Right lobe of liver (tissue), 6 donors: ENCODE results near the gene MRPS15. TPM values are rescaled to one million over a fixed set of nuclear protein-coding genes. Genes with fewer than 3 reads are reported as not detected.

Experiments
- ATAC-seq, 4 donors: fragments of 200-7000 bp; cut with Tn5 transposase; one replicate each; pipeline ENCODE4 v1.9.1; 2020; ENCODE audit warnings: mild to moderate bottlenecking in 4 of 4, moderate library complexity in 4 of 4
- DNase-seq, 3 donors: peaks; one replicate each; pipeline ENCODE4 v3.0.0-alpha.2; 2020
- H3K27ac ChIP-seq, 3 donors: fragments of 200-600 bp; one replicate each; pipeline ENCODE4 v1.8.0; 2022
- H3K27me3 ChIP-seq, 2 donors: fragments of 200-600 bp; one replicate each; pipeline ENCODE4 v1.8.0; 2022
- H3K36me3 ChIP-seq, 4 donors: fragments of 200-600 bp; sonication (generic) in 1 of 4; one replicate each; pipeline versions ENCODE4 v1.5.1 to v1.8.0; 2017 to 2022; ENCODE audit warnings: control low read depth in 1 of 4
- H3K4me1 ChIP-seq, 4 donors: fragments of 200-600 bp; sonication (generic) in 1 of 4; one replicate each; pipeline versions ENCODE4 v1.5.1 to v1.8.0; 2017 to 2022; ENCODE audit warnings: control low read depth in 1 of 4
- H3K4me3 ChIP-seq, 3 donors: fragments of 200-600 bp; one replicate each; pipeline ENCODE4 v1.8.0; 2022
- H3K9me3 ChIP-seq, 4 donors: fragments of 200-600 bp; sonication (generic) in 1 of 4; one replicate each; pipeline versions ENCODE4 v1.5.1 to v1.8.0; 2017 to 2022; ENCODE audit warnings: control low read depth in 1 of 4
- POLR2A ChIP-seq: fragments of 450-650 bp; IDR thresholded peaks from one replicate; pipeline ENCODE4 v1.6.1; 2017; ENCODE audit warnings: antibody characterized with exemption, mild to moderate bottlenecking
- WGBS: methylation state at CpG from one replicate; pipeline ENCODE4 v1.1.6; 2018; ENCODE audit warnings: low coverage, low lambda C conversion rate; ENCODE audit not compliant: insufficient coverage; ENCODE audit errors: missing lambda C conversion rate; 5-methylcytosine and 5-hydroxymethylcytosine counted together
- intact Hi-C, 2 donors: fragments of 100-400 bp; cut with DNase I; formaldehyde crosslinking; loops; one replicate each; pipeline versions ENCODE4 v1.11.2 to v1.14.1; 2022
- total RNA-seq, 6 experiments: library from RNA; depleted of rRNA in 2 of 6; stranded (reverse); fragments of >200 nt in 2 of 6; fragmentation: NEBNext Ultra II Directional in 3 of 6; extraction: Animal tissue kit (Norgen Biotek cat#: 25700) in 3 of 6; gene quantifications; one replicate each; pipeline versions ENCODE4 v1.1.0 to v1.2.4, GENCODE V29; 2016 to 2023
- TF ChIP-seq, protein P1 (sequence below), 4 donors: fragments of 200-600 bp in 3 of 4; fragments of 450-650 bp in 1 of 4; IDR thresholded peaks; one replicate each; pipeline versions ENCODE4 v1.5.1 to v1.8.0; 2016 to 2022; ENCODE audit warnings: antibody characterized with exemption in 4 of 4, mild to moderate bottlenecking in 2 of 4
- donor health status: DM: no; HTN: yes; CAD: no.
- donor health status: DM: no; HTN: no; CAD: no.
- donor health status: DM: no; HTN: no; CAD: no.
- donor health status: DM: no; HTN: yes; CAD: no.
- donor health status: DM: no; HTN: yes; CAD: no.

Gene MRPS15
- total RNA-seq, 6 experiments from 2014 or later, result 44.9 to 63.6 (median 55.1) TPM

DNA sequence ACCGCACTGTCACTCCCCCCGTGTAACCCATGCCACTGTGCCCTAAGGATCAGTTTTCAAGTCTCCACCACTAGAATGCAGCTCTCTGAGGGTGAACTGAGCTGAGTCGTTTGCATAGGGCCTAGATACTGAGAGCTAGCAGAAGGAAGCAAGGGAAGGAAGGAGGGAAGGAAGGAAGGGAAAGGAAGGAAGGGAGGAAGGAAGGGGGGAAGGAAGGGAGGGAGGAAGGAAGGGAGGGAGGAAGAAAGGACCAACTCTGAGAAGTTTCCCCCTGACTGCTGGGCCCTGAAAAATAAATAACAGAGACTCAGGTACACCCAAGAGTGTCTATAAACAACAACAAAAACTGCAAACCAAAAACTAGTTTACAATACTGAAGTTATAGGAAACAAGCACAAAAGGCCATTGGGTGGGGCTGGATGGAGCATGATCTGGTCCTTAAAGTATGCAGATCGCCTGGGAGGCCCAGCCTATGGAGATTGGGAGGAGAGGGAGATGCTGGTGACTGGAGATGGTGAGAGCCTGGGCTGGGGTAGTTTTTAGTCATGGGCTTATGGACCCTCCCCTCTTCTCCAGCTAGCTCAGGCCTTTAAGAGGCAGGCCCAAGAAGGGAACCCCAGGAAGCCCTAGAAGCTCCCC lies 1.7 kb upstream of the MRPS15 start:
- WGBS, result 79% methylated on average over 4 of the region's 4 CpGs
- Histone ChIP-seq H3K27me3 (no peaks in the 10 kb centered on the region), H3K4me3 (no peak overlapping the region), H3K27ac (no peak overlapping the region), H3K36me3 (peaks cover 0 to 5% (median 0%) of the 10 kb centered on the region in 4 donors), H3K4me1 (peaks cover 0 to 6% (median 3%) of the 10 kb centered on the region in 4 donors), H3K9me3 (no peaks in the 10 kb centered on the region)
- DNase-seq, result no peak
- intact Hi-C loops, result no loop called here
- ATAC-seq, result no peak
- TF ChIP-seq, protein P1, sequence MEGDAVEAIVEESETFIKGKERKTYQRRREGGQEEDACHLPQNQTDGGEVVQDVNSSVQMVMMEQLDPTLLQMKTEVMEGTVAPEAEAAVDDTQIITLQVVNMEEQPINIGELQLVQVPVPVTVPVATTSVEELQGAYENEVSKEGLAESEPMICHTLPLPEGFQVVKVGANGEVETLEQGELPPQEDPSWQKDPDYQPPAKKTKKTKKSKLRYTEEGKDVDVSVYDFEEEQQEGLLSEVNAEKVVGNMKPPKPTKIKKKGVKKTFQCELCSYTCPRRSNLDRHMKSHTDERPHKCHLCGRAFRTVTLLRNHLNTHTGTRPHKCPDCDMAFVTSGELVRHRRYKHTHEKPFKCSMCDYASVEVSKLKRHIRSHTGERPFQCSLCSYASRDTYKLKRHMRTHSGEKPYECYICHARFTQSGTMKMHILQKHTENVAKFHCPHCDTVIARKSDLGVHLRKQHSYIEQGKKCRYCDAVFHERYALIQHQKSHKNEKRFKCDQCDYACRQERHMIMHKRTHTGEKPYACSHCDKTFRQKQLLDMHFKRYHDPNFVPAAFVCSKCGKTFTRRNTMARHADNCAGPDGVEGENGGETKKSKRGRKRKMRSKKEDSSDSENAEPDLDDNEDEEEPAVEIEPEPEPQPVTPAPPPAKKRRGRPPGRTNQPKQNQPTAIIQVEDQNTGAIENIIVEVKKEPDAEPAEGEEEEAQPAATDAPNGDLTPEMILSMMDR (IDR thresholded peaks at IDR 0.05), result no peak
- TF ChIP-seq POLR2A, result no peak

DNA sequence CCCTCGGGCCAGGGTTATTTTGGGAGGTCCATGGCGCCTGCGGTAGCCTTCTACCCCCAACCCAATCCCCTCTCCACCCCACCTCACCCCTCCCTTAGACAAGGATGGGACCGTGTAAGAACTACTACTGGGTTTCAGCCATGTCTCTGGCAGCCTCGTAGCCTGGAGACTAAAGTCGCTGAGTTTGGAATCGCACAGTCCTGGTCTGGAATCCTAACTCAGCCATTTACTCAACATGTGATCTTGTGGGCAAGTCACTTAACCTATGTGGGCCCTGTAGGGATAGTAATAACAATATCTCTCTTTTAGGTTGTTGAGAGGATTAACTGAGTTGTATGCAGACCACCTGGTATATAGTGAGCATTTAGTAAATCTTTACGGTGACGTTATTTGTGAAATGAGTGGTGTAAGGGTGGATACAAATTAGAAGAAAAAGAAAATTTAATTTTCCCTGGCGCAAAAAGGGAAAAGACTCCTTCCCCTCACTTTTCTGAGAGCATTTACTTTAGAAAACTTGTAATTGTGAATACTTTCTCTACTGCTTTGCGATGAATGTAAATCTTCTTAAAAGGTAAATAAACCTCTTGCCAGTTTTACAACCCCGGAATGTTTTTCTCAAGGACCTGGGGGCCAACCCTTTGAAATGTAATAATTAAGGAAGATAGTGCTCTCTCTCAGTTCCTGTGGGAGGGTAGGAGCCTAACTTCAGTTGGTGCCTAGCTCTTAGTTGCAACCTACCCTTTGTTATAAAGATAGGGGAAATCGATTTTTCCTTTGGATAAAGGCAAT lies 615 bp upstream of the MRPS15 start:
- Histone ChIP-seq H3K27me3 (no peaks in the 10 kb centered on the region), H3K4me3 (peak overlapping the region; percentile 79 to 97 (median 84)), H3K4me1 (peaks cover 0 to 6% (median 3%) of the 10 kb centered on the region in 4 donors), H3K36me3 (peaks cover 0 to 15% (median 0%) of the 10 kb centered on the region in 4 donors), H3K9me3 (no peaks in the 10 kb centered on the region), H3K27ac (peak overlapping the region; percentile 90 to 94 (median 93))
- intact Hi-C loops, result no loop called here
- no peak for DNase-seq
- WGBS, result 33% methylated on average over 10 of the region's 13 CpGs
- TF ChIP-seq POLR2A, result no peak
- TF ChIP-seq, protein P1 (IDR thresholded peaks at IDR 0.05), result no peak
- peak; percentile 43 to 65 (median 53) for ATAC-seq

DNA sequence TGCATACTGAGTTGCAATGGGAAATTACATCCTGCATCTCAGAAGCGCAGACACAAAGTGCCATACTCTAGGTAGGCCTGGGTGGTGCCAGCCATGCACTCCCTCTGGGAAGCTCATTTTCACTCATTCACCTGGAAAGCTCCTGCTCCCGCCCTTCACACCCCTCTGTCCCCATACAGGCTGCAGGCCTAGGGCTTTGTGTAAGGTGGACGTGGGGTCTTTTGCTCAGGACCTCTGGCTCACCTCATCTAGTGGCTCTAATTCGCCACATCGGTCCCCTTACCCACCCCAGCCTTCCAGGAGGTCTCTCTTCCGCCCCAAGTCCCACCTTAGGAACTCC lies 751 bp downstream of the MRPS15 start:
- 9% methylated on average over 5 of the region's 6 CpGs for WGBS
- H3K4me3 ChIP-seq, result peak overlapping the region; percentile 79 to 97 (median 84)
- ATAC-seq (peak in 1 of 4 donors; percentile 1), DNase-seq (no peak)
- TF ChIP-seq, protein P1 (IDR thresholded peaks at IDR 0.05), result no peak
- TF ChIP-seq POLR2A, result no peak
- peaks cover 0 to 6% (median 3%) of the 10 kb centered on the region in 4 donors for H3K4me1 ChIP-seq
- H3K36me3 ChIP-seq, result peaks cover 0 to 20% (median 0%) of the 10 kb centered on the region in 4 donors
- H3K27me3 ChIP-seq, result no peaks in the 10 kb centered on the region
- intact Hi-C loops, result no loop called here
- peak overlapping the region in 2 of 3 donors; percentile 90 to 94 for H3K27ac ChIP-seq
- no peaks in the 10 kb centered on the region for H3K9me3 ChIP-seq

DNA sequence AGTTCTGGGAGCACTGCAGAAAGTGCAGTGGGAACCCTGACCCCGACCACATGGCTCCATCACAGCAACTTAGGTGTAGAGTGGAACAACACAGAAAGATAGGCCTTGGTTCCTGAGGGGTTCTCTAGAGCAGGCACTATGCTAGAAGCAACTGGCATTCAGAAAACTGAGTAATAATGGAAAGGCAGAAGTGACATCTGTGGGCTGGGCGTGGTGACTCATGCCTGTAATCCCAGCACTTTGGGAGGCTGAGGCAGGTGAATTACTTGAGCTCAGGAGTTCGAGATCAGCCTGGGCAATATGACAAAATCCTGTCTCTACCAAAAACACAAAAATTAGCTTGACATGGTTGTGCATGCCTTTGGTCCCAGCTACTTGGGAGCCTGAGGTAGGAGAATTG lies 5.3 kb downstream of the MRPS15 start:
- no peak for DNase-seq
- H3K27ac ChIP-seq, result no peak overlapping the region
- WGBS, result 59% methylated on average over 3 of the region's 3 CpGs
- ATAC-seq, result no peak
- H3K9me3 ChIP-seq, result no peaks in the 10 kb centered on the region
- H3K27me3 ChIP-seq, result no peaks in the 10 kb centered on the region
- TF ChIP-seq, protein P1 (IDR thresholded peaks at IDR 0.05), result no peak
- TF ChIP-seq POLR2A, result no peak
- peaks cover 0 to 6% (median 0%) of the 10 kb centered on the region in 4 donors for H3K4me1 ChIP-seq
- H3K36me3 ChIP-seq, result peaks cover 0 to 53% (median 17%) of the 10 kb centered on the region in 4 donors
- H3K4me3 ChIP-seq, result no peak overlapping the region
- intact Hi-C loops, result no loop called here
